Spleen (tissue), 7 donors: ENCODE results near the gene RIIAD1.

Source experiments
- POLR2A ChIP-seq, 3 donors: fragments of 450-650 bp; IDR thresholded peaks; one replicate each; pipeline ENCODE4 v1.5.1; 2017; ENCODE audit warnings: antibody characterized with exemption in 3 of 3, mild to moderate bottlenecking in 1 of 3
- POLR2AphosphoS5 ChIP-seq, 3 donors: sonication (generic); formaldehyde crosslinking; IDR thresholded peaks; one replicate each; pipeline ENCODE4 v1.5.1; 2017; ENCODE audit warnings: antibody characterized with exemption in 3 of 3
- TF ChIP-seq, protein P1 (sequence below), 11 experiments: fragments of 200-600 bp in 7 of 11; fragments of 450-650 bp in 4 of 11; sonication (generic) in 4 of 11; IDR thresholded peaks in 8 of 11; conservative IDR thresholded peaks in 3 of 11; 1 replicate in 7 of 11; 2 replicates in 4 of 11; pipeline versions ENCODE4 v1.4.0 to v1.8.0; 2016 to 2021; ENCODE audit warnings: antibody characterized with exemption in 11 of 11, inconsistent platforms in 4 of 11, mild to moderate bottlenecking in 1 of 11
- donor health status: DM: no; HTN: no; CAD: no; lungs with moderate emphysema.
- donor health status: DM: no; HTN: no; CAD: no.
- donor health status: DM: no; HTN: no; CAD: no.

DNA sequence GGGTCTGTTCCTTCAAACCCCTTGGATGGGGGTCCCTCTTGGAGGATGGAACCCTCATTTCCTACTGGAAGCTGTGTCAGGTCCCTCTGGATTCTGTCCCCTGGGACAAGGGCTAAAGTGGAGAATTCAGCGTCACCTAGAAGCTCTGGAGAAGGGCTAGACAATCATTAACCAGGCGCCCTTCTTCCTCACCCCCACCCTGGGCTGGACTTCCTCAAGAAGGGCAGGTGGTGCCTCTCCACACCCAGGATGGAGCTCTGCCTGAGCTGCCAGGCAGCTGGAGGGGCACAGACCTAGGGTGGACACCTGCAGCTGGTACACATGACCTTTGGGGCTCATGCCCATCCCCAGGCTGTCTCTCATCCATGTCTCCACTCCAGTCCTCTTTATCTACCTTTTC lies 8.3 kb upstream of the RIIAD1 start:
- TF ChIP-seq POLR2AphosphoS5 (IDR thresholded peaks at IDR 0.05) (no peak), POLR2A (IDR thresholded peaks at IDR 0.05) (no peak)
- TF ChIP-seq, protein P1, sequence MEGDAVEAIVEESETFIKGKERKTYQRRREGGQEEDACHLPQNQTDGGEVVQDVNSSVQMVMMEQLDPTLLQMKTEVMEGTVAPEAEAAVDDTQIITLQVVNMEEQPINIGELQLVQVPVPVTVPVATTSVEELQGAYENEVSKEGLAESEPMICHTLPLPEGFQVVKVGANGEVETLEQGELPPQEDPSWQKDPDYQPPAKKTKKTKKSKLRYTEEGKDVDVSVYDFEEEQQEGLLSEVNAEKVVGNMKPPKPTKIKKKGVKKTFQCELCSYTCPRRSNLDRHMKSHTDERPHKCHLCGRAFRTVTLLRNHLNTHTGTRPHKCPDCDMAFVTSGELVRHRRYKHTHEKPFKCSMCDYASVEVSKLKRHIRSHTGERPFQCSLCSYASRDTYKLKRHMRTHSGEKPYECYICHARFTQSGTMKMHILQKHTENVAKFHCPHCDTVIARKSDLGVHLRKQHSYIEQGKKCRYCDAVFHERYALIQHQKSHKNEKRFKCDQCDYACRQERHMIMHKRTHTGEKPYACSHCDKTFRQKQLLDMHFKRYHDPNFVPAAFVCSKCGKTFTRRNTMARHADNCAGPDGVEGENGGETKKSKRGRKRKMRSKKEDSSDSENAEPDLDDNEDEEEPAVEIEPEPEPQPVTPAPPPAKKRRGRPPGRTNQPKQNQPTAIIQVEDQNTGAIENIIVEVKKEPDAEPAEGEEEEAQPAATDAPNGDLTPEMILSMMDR (IDR thresholded peaks at IDR 0.05 in 8 of 11, conservative IDR thresholded peaks at IDR 0.05 in 3 of 11), result no peak
